ENCODE data around the gene SEMA3F.
"Not testable (repeated sequence)": the region's sequence is repeated elsewhere in the genome, so short reads cannot be mapped to it uniquely, and the experiment has no call there.

The SEMA3F gene

DNA sequence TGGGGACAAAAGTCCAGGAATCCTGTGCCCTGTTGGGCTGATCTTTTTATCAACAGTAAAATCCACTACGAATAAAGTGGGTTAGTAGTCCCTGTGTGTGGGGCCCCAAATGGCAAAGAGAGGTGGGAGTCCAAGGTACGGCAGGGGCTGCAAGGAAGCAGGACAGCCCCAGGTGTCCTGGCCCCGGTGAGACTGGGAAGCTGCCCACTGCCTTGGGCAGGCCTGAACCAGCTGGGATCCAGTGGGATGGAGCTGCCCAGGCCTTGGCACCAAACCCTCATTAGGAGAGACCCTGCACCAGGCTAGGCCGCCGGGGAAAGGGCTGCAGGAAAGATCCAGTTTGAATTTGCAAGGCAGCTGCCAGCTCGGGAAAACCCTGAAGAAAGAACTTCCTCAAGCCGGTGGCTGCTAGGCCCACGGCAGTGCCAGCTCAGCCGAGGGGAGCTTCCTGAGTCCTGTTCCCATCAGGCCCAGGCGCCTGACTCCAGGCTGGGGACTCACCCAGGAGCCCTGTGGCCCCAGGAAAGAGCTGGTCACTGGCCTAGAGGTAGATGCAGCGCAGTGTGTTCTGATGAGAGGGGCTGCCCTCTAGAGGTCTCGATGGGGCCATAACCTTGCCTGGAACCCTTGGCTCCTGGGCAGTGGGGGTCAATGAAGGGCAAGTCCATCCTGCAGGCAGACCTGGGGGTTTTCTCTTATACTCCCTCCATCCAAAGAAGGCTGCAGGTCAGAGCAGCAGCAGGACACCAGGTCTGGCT lies 66.5 kb downstream of the SEMA3F start:
- Histone ChIP-seq H3K4me1 (ENCODE audit: insufficient read depth, low read length) (peaks cover 8% of the 10 kb centered on the region), H3K4me3 (ENCODE audit: low read depth in 1 of 2, low read length in 2 of 2) (no peak overlapping the region), H3K9me3 (ENCODE audit: low read length) (no peaks in the 10 kb centered on the region), H3K9ac (ENCODE audit: low read length) (no peak overlapping the region), H3K27ac (ENCODE audit: low read depth, low read length) (no peak overlapping the region), H3K36me3 (ENCODE audit: insufficient read depth, low read length) (no peaks in the 10 kb centered on the region), H3K27me3 (ENCODE audit: control insufficient read depth in 1 of 2, insufficient read depth in 2 of 2, low read length in 2 of 2) (no peaks in the 10 kb centered on the region)

GRCh38 chr3:50222169-50222528 lies 67.0 kb downstream of the SEMA3F start:
- H3K27me3 ChIP-seq (ENCODE audit: control insufficient read depth in 1 of 2, insufficient read depth in 2 of 2, low read length in 2 of 2): no peaks in the 10 kb centered on the region
- H3K4me1 ChIP-seq (ENCODE audit: insufficient read depth, low read length): peaks cover 13% of the 10 kb centered on the region
- no peaks in the 10 kb centered on the region for H3K9me3 ChIP-seq (ENCODE audit: low read length)
- no peak overlapping the region for H3K9ac ChIP-seq (ENCODE audit: low read length)
- H3K27ac ChIP-seq (ENCODE audit: low read depth, low read length): no peak overlapping the region
- H3K4me3 ChIP-seq (ENCODE audit: low read depth in 1 of 2, low read length in 2 of 2): no peak overlapping the region
- no peaks in the 10 kb centered on the region for H3K36me3 ChIP-seq (ENCODE audit: insufficient read depth, low read length)

GRCh38 chr3:50224639-50225038 lies 69.5 kb downstream of the SEMA3F start:
- Histone ChIP-seq H3K4me1 (ENCODE audit: insufficient read depth, low read length) (peaks cover 16% of the 10 kb centered on the region), H3K9ac (ENCODE audit: low read length) (no peak overlapping the region), H3K27ac (ENCODE audit: low read depth, low read length) (no peak overlapping the region), H3K4me3 (ENCODE audit: low read depth in 1 of 2, low read length in 2 of 2) (no peak overlapping the region), H3K36me3 (ENCODE audit: insufficient read depth, low read length) (no peaks in the 10 kb centered on the region), H3K27me3 (ENCODE audit: control insufficient read depth in 1 of 2, insufficient read depth in 2 of 2, low read length in 2 of 2) (no peaks in the 10 kb centered on the region), H3K9me3 (ENCODE audit: low read length) (no peaks in the 10 kb centered on the region)

DNA sequence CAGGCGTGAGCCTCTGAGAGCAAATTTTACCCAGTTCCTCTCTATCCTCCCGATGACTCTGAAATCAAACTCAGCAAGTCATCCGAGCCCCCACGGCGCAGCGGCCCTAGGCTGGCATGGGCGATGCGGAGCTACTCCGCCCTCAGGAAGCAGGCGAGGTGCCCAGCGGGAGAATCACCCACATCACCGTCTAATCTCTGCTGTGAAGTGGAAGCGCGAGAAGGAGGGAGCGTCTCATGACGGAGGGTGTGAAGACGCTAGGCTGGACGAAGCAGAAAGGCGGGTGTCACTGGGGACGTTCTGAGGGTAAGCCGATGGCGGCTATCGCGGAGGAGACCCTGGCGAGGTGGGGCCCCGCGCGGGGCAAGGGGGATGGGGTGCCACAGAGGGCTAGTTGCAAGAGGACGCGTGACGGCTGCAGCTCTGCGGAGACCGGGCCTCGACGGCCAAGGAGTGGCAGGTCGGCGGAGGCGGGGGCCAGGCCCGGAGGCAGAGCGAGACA lies 71.8 kb downstream of the SEMA3F start:
- no peaks in the 10 kb centered on the region for H3K27me3 ChIP-seq (ENCODE audit: control insufficient read depth in 1 of 2, insufficient read depth in 2 of 2, low read length in 2 of 2)
- H3K4me3 ChIP-seq (ENCODE audit: low read depth in 1 of 2, low read length in 2 of 2): peak overlapping the region; percentile 51 to 70
- peak overlapping the region; percentile 56 for H3K27ac ChIP-seq (ENCODE audit: low read depth, low read length)
- peaks cover 16% of the 10 kb centered on the region for H3K4me1 ChIP-seq (ENCODE audit: insufficient read depth, low read length)
- H3K9ac ChIP-seq (ENCODE audit: low read length): peak overlapping the region; percentile 49
- no peaks in the 10 kb centered on the region for H3K9me3 ChIP-seq (ENCODE audit: low read length)
- no peaks in the 10 kb centered on the region for H3K36me3 ChIP-seq (ENCODE audit: insufficient read depth, low read length)

- H3K4me1 ChIP-seq (ENCODE audit: insufficient read depth, low read length): peaks cover 16% of the 10 kb centered on the region
- peak overlapping the region; percentile 44 for H3K9ac ChIP-seq (ENCODE audit: low read length)
- H3K27ac ChIP-seq (ENCODE audit: low read depth, low read length): peak overlapping the region; percentile 8
- no peaks in the 10 kb centered on the region for H3K27me3 ChIP-seq (ENCODE audit: control insufficient read depth in 1 of 2, insufficient read depth in 2 of 2, low read length in 2 of 2)
- H3K36me3 ChIP-seq (ENCODE audit: insufficient read depth, low read length): no peaks in the 10 kb centered on the region
- peak overlapping the region; percentile 51 to 87 for H3K4me3 ChIP-seq (ENCODE audit: low read depth in 1 of 2, low read length in 2 of 2)
- H3K9me3 ChIP-seq (ENCODE audit: low read length): no peaks in the 10 kb centered on the region
Measured at GRCh38 chr3:50227390-50228183, 72.5 kb downstream of the SEMA3F start.

- not testable (repeated sequence) for H3K27ac ChIP-seq (ENCODE audit: low read depth, low read length); H3K27me3 ChIP-seq (ENCODE audit: control insufficient read depth in 1 of 2, insufficient read depth in 2 of 2, low read length in 2 of 2); H3K9me3 ChIP-seq (ENCODE audit: low read length); H3K36me3 ChIP-seq (ENCODE audit: insufficient read depth, low read length); H3K9ac ChIP-seq (ENCODE audit: low read length)
- H3K4me3 ChIP-seq (ENCODE audit: low read depth in 1 of 2, low read length in 2 of 2): peak overlapping the region; percentile 31 to 87
- peaks cover 16% of the 10 kb centered on the region for H3K4me1 ChIP-seq (ENCODE audit: insufficient read depth, low read length)
Measured at GRCh38 chr3:50228184-50228763, 73.2 kb downstream of the SEMA3F start.

DNA sequence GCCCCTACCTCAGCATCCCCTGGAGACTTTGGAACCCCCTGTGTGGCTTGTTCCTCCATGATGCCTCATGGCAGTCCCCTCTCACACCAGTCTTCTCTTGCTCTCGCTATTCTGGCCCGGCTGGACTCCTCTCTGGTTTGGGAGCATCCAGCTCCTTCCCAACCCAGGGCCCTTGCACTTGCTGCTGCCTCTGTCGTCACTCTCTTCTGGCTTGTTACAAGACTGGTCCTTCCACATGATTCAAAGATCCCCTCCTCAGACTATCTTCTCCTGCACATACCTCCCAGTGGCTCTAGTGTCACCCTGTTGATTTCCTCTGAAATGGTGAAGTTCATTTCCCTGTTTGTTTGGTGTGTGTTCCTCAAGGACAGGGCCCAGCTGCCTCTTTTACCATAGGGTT lies 74.4 kb downstream of the SEMA3F start:
- H3K4me3 ChIP-seq (ENCODE audit: low read depth in 1 of 2, low read length in 2 of 2): no peak overlapping the region
- H3K9ac ChIP-seq (ENCODE audit: low read length): no peak overlapping the region
- no peaks in the 10 kb centered on the region for H3K9me3 ChIP-seq (ENCODE audit: low read length)
- no peaks in the 10 kb centered on the region for H3K36me3 ChIP-seq (ENCODE audit: insufficient read depth, low read length)
- H3K4me1 ChIP-seq (ENCODE audit: insufficient read depth, low read length): peaks cover 16% of the 10 kb centered on the region
- no peaks in the 10 kb centered on the region for H3K27me3 ChIP-seq (ENCODE audit: control insufficient read depth in 1 of 2, insufficient read depth in 2 of 2, low read length in 2 of 2)
- no peak overlapping the region for H3K27ac ChIP-seq (ENCODE audit: low read depth, low read length)

DNA sequence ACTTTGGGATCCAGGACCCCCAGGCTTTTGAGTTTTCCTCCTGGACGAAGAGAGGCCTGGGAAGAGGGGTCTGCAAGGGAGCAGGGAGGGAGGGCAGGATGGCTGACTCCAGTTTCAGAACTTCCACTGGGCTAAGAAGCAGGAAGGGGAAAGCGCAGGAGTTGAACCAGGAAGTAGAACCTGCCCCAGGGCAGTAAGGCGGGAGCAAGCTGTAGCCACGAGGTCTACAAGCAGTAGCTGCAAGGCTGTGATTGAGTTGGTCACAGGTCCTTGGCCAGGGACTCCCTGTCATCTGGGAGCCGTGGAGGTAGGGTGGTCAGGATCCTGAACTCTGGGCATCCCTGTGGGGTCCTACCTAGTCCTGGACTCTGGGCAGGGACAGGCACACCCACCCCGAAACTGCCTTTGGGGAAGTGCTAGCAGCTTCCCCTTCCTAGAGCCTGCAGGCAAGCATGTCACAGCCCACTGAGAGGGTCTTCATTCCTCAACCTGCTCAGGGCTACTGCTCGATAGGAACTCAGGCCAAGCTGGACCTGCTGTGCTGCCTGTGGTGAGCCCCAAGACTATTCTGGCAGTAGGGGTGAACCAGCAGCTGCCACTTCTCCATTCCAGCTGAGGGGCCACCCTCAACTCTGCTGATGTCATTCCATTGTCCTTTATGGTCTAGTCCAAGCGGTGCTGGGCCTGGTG lies 75.1 kb downstream of the SEMA3F start:
- no peak overlapping the region for H3K27ac ChIP-seq (ENCODE audit: low read depth, low read length)

GRCh38 chr3:50230794-50231125 lies 75.6 kb downstream of the SEMA3F start:
- Histone ChIP-seq H3K9me3 (ENCODE audit: low read length) (no peaks in the 10 kb centered on the region), H3K36me3 (ENCODE audit: insufficient read depth, low read length) (no peaks in the 10 kb centered on the region), H3K27ac (ENCODE audit: low read depth, low read length) (no peak overlapping the region), H3K4me1 (ENCODE audit: insufficient read depth, low read length) (peaks cover 24% of the 10 kb centered on the region), H3K9ac (ENCODE audit: low read length) (no peak overlapping the region), H3K4me3 (ENCODE audit: low read depth in 1 of 2, low read length in 2 of 2) (no peak overlapping the region), H3K27me3 (ENCODE audit: control insufficient read depth in 1 of 2, insufficient read depth in 2 of 2, low read length in 2 of 2) (no peaks in the 10 kb centered on the region)

More for the DNA sequence above, 75.1 kb downstream of the SEMA3F start:
- H3K36me3 ChIP-seq (ENCODE audit: insufficient read depth, low read length): no peaks in the 10 kb centered on the region
- H3K4me3 ChIP-seq (ENCODE audit: low read depth in 1 of 2, low read length in 2 of 2): no peak overlapping the region
- H3K9me3 ChIP-seq (ENCODE audit: low read length): no peaks in the 10 kb centered on the region
- H3K4me1 ChIP-seq (ENCODE audit: insufficient read depth, low read length): peaks cover 23% of the 10 kb centered on the region
- no peaks in the 10 kb centered on the region for H3K27me3 ChIP-seq (ENCODE audit: control insufficient read depth in 1 of 2, insufficient read depth in 2 of 2, low read length in 2 of 2)
- no peak overlapping the region for H3K9ac ChIP-seq (ENCODE audit: low read length)

DNA sequence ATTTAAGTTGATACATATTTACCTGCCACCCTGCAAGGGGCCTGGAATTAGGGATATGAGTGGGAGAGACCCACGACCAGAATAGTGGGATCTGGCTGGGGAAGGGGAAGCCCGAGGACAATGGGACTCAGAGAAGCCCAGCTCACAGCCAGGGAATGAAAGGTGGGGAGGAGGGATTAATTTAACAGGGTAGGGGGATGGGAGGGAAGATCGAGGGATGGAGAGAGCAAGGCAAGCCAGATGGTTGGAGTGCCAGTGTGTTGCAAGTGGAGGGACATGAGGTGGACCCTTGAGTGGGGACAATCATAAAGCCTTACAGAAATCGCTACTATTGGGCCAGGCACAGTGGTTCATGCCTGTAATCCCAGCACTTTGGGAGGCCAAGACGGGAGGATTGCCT lies 76.5 kb downstream of the SEMA3F start:
- Histone ChIP-seq H3K4me3 (ENCODE audit: low read depth in 1 of 2, low read length in 2 of 2) (no peak overlapping the region), H3K4me1 (ENCODE audit: insufficient read depth, low read length) (peaks cover 17% of the 10 kb centered on the region), H3K9me3 (ENCODE audit: low read length) (no peaks in the 10 kb centered on the region), H3K9ac (ENCODE audit: low read length) (no peak overlapping the region), H3K27me3 (ENCODE audit: control insufficient read depth in 1 of 2, insufficient read depth in 2 of 2, low read length in 2 of 2) (no peaks in the 10 kb centered on the region), H3K27ac (ENCODE audit: low read depth, low read length) (no peak overlapping the region), H3K36me3 (ENCODE audit: insufficient read depth, low read length) (no peaks in the 10 kb centered on the region)

- no peaks in the 10 kb centered on the region for H3K9me3 ChIP-seq (ENCODE audit: low read length)
- H3K4me3 ChIP-seq (ENCODE audit: low read depth in 1 of 2, low read length in 2 of 2): no peak overlapping the region
- peaks cover 12% of the 10 kb centered on the region for H3K4me1 ChIP-seq (ENCODE audit: insufficient read depth, low read length)
Measured at GRCh38 chr3:50232303-50232702, 77.2 kb downstream of the SEMA3F start.

More at GRCh38 chr3:50232303-50232702, 77.2 kb downstream of the SEMA3F start:
- Histone ChIP-seq H3K27me3 (ENCODE audit: control insufficient read depth in 1 of 2, insufficient read depth in 2 of 2, low read length in 2 of 2) (no peaks in the 10 kb centered on the region), H3K9ac (ENCODE audit: low read length) (no peak overlapping the region), H3K36me3 (ENCODE audit: insufficient read depth, low read length) (no peaks in the 10 kb centered on the region), H3K27ac (ENCODE audit: low read depth, low read length) (no peak overlapping the region)
